Mesothelial cell of epicardium (in vitro differentiated cells): ENCODE measurements around the gene BNC2. TPM values are rescaled to one million over a fixed set of nuclear protein-coding genes. Genes with fewer than 3 reads are reported as not detected.

Source experiments
- DNase-seq, 2 experiments: peaks; one replicate each; pipeline ENCODE4 v3.0.0; 2021; ENCODE audit warnings: low spot score in 2 of 2; ENCODE audit not compliant: unreplicated experiment in 2 of 2
- H3K27ac Mint-ChIP-seq: 2 replicates; pipeline ENCODE4 v1.8.0; 2021; ENCODE audit warnings: mixed read lengths
- H3K27me3 Mint-ChIP-seq: 2 replicates; pipeline ENCODE4 v1.8.0; 2021; ENCODE audit warnings: low read depth, mixed read lengths
- H3K36me3 Mint-ChIP-seq: 2 replicates; pipeline ENCODE4 v1.8.0; 2021; ENCODE audit warnings: mixed read lengths
- H3K4me1 Mint-ChIP-seq: 2 replicates; pipeline ENCODE4 v1.8.0; 2021; ENCODE audit warnings: mixed read lengths
- H3K4me3 Mint-ChIP-seq: 2 replicates; pipeline ENCODE4 v1.8.0; 2021; ENCODE audit warnings: mild to moderate bottlenecking, moderate library complexity, mixed read lengths
- H3K9me3 Mint-ChIP-seq: 2 replicates; pipeline ENCODE4 v1.8.0; 2021; ENCODE audit warnings: mixed read lengths
- total RNA-seq: library from RNA; stranded (reverse); gene quantifications from 3 replicates; pipeline ENCODE4 v1.2.1, GENCODE V29; 2021
- TF ChIP-seq, protein P1 (sequence below): fragments of 200-600 bp; sonication (generic); IDR thresholded peaks from one replicate; pipeline ENCODE4 v1.5.0; 2021; ENCODE audit warnings: antibody characterized with exemption; ENCODE audit not compliant: unreplicated experiment

The BNC2 gene
- total RNA-seq, 1 donor from 2014 or later = 45.1 TPM

DNA sequence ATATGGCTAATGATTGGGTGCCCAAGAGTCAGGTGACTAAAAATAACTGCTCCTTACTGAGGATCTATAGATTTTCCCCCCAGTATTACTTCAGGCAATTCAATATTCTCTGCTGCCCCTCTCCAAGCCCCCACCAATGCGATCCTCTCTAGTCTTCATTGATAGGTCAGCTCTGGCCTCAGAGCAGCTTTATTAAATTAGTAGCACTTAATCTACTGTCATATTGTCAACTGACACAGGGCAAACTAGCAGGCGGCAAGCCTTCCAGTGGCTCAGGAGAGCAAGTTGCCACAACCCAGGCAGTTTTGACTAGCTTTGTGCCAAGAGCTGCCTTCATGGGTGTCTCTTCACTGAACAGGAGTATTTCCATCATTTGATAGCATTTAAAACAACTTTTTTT lies 462.9 kb downstream of the BNC2 start:
- Mint-ChIP-seq H3K27ac (no peak overlapping the region), H3K4me3 (no peak overlapping the region)
- TF ChIP-seq, protein P1, sequence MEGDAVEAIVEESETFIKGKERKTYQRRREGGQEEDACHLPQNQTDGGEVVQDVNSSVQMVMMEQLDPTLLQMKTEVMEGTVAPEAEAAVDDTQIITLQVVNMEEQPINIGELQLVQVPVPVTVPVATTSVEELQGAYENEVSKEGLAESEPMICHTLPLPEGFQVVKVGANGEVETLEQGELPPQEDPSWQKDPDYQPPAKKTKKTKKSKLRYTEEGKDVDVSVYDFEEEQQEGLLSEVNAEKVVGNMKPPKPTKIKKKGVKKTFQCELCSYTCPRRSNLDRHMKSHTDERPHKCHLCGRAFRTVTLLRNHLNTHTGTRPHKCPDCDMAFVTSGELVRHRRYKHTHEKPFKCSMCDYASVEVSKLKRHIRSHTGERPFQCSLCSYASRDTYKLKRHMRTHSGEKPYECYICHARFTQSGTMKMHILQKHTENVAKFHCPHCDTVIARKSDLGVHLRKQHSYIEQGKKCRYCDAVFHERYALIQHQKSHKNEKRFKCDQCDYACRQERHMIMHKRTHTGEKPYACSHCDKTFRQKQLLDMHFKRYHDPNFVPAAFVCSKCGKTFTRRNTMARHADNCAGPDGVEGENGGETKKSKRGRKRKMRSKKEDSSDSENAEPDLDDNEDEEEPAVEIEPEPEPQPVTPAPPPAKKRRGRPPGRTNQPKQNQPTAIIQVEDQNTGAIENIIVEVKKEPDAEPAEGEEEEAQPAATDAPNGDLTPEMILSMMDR = no peak

DNA sequence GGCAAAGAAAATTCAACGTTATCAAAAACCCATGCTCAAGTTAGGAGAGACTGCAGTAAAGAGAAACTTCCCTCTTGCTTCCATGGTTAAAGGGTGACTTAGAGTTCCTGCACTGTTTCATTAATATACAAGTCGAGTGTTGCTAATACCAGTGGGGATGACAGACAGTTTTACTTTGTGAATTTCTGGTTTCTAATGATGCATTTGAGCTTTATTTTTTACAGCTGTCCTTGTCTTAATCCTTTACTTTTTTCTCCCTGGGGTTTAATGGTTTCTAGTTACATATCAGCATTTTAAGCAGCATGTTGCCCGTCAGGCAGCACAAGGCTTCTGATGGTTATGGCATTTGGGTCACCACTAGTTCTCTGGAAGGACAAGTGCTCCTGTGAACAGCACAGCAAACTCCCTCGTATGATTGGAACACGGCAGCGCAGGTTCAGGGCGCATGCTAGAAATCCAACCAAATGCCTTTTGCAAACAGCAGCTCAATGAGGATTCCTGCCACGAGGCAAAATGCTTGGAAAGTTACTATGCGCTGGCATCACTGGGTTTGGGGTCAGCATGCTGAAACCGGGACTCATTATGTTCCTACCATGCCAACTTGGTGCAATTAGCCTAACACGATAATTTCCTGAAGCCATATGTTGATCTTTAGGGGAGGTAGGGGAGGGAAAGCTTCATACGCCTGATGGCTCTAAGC lies 463.8 kb downstream of the BNC2 start:
- DNase-seq = no peak
- peaks cover 21% of the 10 kb centered on the region for H3K9me3 Mint-ChIP-seq
- H3K4me1 Mint-ChIP-seq = peaks cover 28% of the 10 kb centered on the region
- H3K36me3 Mint-ChIP-seq = peaks cover 3% of the 10 kb centered on the region
- H3K27ac Mint-ChIP-seq = no peak overlapping the region
- TF ChIP-seq, protein P1 = no peak
- no peak overlapping the region for H3K4me3 Mint-ChIP-seq
- peaks cover 2% of the 10 kb centered on the region for H3K27me3 Mint-ChIP-seq

More for the DNA sequence above, 462.9 kb downstream of the BNC2 start:
- peaks cover 14% of the 10 kb centered on the region for H3K9me3 Mint-ChIP-seq
- peaks cover 2% of the 10 kb centered on the region for H3K27me3 Mint-ChIP-seq
- no peak for DNase-seq
- peaks cover 28% of the 10 kb centered on the region for H3K4me1 Mint-ChIP-seq
- peaks cover 5% of the 10 kb centered on the region for H3K36me3 Mint-ChIP-seq

DNA sequence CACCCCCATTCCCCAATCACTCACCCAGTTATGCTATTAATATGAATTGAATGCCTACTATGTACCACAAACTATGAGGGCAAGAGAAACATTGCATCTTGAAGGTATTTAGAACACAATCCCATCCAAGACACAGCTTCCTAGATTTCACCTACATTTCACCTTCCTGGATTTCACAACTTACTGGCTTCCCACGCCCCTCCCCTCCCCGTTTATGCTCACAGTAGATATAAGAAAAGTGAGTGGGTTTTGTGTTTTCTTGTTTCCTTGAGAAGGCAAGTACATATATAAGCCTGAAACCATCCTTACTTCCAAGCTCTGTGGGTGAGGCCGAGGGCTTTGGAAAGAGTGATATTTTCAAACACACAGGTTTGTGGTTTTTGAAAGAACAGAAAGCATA lies 465.0 kb downstream of the BNC2 start:
- no peak overlapping the region for H3K4me3 Mint-ChIP-seq
- peaks cover 23% of the 10 kb centered on the region for H3K4me1 Mint-ChIP-seq
- peaks cover 3% of the 10 kb centered on the region for H3K36me3 Mint-ChIP-seq
- H3K27ac Mint-ChIP-seq = no peak overlapping the region
- peaks cover 2% of the 10 kb centered on the region for H3K27me3 Mint-ChIP-seq
- TF ChIP-seq, protein P1 = no peak
- no peak for DNase-seq
- H3K9me3 Mint-ChIP-seq = peaks cover 22% of the 10 kb centered on the region

DNA sequence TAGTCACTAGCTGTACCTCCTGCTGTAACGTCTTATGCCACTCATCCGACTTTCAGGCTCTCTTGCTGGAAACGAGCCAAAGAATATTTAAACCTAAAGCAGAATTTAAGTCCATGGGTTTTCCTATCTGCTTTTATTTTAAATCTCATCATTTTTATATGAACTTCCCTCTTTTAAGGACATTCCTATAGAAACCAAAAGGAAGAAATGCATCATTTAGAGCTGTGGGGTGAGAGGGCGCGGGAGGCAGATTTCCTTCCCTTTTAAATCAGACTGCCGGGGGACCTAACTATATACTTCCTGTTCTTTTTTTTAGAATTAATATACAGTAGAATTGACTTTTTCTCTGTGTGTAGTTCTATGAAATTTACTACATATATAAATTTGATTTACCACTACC lies 468.8 kb downstream of the BNC2 start:
- TF ChIP-seq, protein P1 = no peak

DNA sequence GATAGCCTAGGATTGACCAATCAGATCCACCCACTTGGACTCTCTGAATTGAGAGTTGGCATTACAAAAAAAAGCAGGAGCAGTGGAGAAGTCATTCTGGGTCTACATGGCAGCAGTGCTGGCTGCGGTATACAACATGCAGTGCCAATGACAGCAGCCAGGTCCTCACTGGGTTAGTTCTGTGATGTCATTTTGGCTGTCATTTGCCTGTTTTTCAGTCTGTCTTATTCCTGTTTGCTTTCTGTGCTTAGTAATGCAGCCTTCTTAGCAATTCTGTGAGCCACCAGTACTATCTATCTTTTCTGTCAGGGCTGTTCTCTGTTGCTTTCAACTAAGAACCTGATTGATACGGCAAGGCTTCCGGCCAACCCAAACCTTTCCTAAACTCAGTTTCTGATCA lies 471.8 kb downstream of the BNC2 start:
- TF ChIP-seq, protein P1 = no peak
- H3K4me3 Mint-ChIP-seq = no peak overlapping the region
- peaks cover 10% of the 10 kb centered on the region for H3K4me1 Mint-ChIP-seq
- H3K36me3 Mint-ChIP-seq = peaks cover 9% of the 10 kb centered on the region
- no peak for DNase-seq
- H3K27me3 Mint-ChIP-seq = no peaks in the 10 kb centered on the region
- H3K27ac Mint-ChIP-seq = peak overlapping the region; percentile 41
- H3K9me3 Mint-ChIP-seq = peaks cover 30% of the 10 kb centered on the region

More for the DNA sequence above, 468.8 kb downstream of the BNC2 start:
- H3K9me3 Mint-ChIP-seq = peaks cover 22% of the 10 kb centered on the region
- DNase-seq = no peak
- H3K27ac Mint-ChIP-seq = no peak overlapping the region
- H3K4me3 Mint-ChIP-seq = no peak overlapping the region
- peaks cover 3% of the 10 kb centered on the region for H3K36me3 Mint-ChIP-seq
- H3K4me1 Mint-ChIP-seq = peaks cover 25% of the 10 kb centered on the region
- H3K27me3 Mint-ChIP-seq = no peaks in the 10 kb centered on the region

DNA sequence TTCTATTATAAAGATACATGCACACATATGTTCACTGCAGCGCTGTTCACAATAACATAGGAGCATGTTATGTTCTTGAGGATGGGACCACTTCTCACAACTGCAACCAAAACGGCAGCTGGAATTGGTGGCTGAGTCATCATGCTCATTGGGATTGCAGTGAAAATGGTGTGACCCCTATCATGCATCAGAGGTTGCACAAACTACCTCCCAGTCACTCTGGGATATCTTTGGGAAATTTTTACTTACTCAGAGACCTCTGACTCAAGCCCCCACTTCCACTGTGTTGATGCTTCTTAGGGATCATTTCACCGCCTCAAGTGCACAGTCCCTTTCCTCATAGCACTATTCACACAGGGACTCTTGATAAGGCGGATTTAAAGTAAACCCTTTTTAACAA lies 474.1 kb downstream of the BNC2 start:
- H3K4me1 Mint-ChIP-seq = peaks cover 10% of the 10 kb centered on the region
- no peak overlapping the region for H3K27ac Mint-ChIP-seq
- DNase-seq = no peak
- peaks cover 11% of the 10 kb centered on the region for H3K9me3 Mint-ChIP-seq
- H3K4me3 Mint-ChIP-seq = no peak overlapping the region
- TF ChIP-seq, protein P1 = no peak
- H3K27me3 Mint-ChIP-seq = no peaks in the 10 kb centered on the region
- peaks cover 6% of the 10 kb centered on the region for H3K36me3 Mint-ChIP-seq
